HepG2 (cell line): ENCODE data around the gene FAM131C. TPM values are rescaled to one million over a fixed set of nuclear protein-coding genes. Genes with fewer than 3 reads are reported as not detected.
A peak's percentile ranks its signal among the peaks of the same experiment; 100 is the strongest.

ENCODE experiments used
- ATAC-seq: fragments of 200-7000 bp; cut with Tn5 transposase; 3 replicates; pipeline ENCODE4 v1.9.1; 2020; ENCODE audit warnings: mild to moderate bottlenecking, moderate library complexity
- BruUV-seq: library from RNA; stranded (reverse); fragments of 400-500 nt; replicated peaks from 2 replicates; lab custom pipeline; 2021; lab: Mats Ljungman, UMichigan
- CTCF ChIA-PET: fragments of 300-600 bp; formaldehyde crosslinking; extraction: SDS; loops from one replicate; lab custom pipeline; 2021; ENCODE audit warnings: low total read pairs, inconsistent platforms, low intra/inter-chr PET ratio; lab: Yijun Ruan, JAX
- POLR2A ChIA-PET: fragments of 350-600 bp; sonication (Branson Sonifier 250); formaldehyde crosslinking; loops from one replicate; lab custom pipeline; 2020; ENCODE audit warnings: antibody characterized with exemption, inconsistent platforms; lab: Yijun Ruan, JAX
- DNase-seq: peaks from one replicate; pipeline ENCODE4 v3.0.0-alpha.2; 2015; ENCODE audit warnings: low spot score
- FAIRE-seq: peaks from 3 replicates; lab custom pipeline; 2011; peaks lifted over from hg19 to GRCh38; lab: Jason Lieb, UNC
- H2AFZ ChIP-seq: one replicate; pipeline ENCODE4 v1.6.1; 2011; ENCODE audit warnings: low read length, inconsistent platforms
- H3K27ac ChIP-seq: fragments of 300-600 bp; 3 replicates; pipeline ENCODE4 v1.8.0; 2011; ENCODE audit warnings: mixed run types, mild to moderate bottlenecking, mixed read lengths, low read length, inconsistent platforms; ENCODE audit not compliant: insufficient read depth; ENCODE audit errors: extremely low read length
- H3K27me3 ChIP-seq, 2 experiments: fragments of 200-600 bp in 1 of 2; 2 replicates in 1 of 2; 3 replicates in 1 of 2; pipeline versions ENCODE4 v1.6.0 to v1.8.0; 2011; ENCODE audit warnings: low read length in 2 of 2, mild to moderate bottlenecking in 2 of 2, moderate library complexity in 2 of 2, inconsistent platforms in 1 of 2; ENCODE audit not compliant: insufficient read depth in 2 of 2, control insufficient read depth in 1 of 2
- H3K36me3 ChIP-seq, 2 experiments: fragments of 200-600 bp in 1 of 2; replicated peaks in 1 of 2; 2 replicates in 1 of 2; 3 replicates in 1 of 2; pipeline versions ENCODE4 v1.5.1 to v1.8.0; 2011; ENCODE audit warnings: low read length in 2 of 2, inconsistent platforms in 1 of 2; ENCODE audit not compliant: insufficient read depth in 2 of 2, control insufficient read depth in 1 of 2
- H3K4me1 ChIP-seq: 2 replicates; pipeline ENCODE4 v1.5.1; 2012; ENCODE audit warnings: low read length, inconsistent platforms; ENCODE audit not compliant: insufficient read depth
- H3K4me2 ChIP-seq: 2 replicates; pipeline ENCODE4 v1.6.0; 2011; ENCODE audit warnings: low read depth, low read length, inconsistent platforms
- H3K4me3 ChIP-seq, 3 experiments: fragments of 200-600 bp in 1 of 3; sonication (generic), shearing (Covaris generic) in 1 of 3; replicated peaks in 1 of 3; 2 replicates each; pipeline ENCODE4 v1.5.1; 2011 to 2016; ENCODE audit warnings: low read length in 3 of 3, inconsistent platforms in 2 of 3, low read depth in 2 of 3, mild to moderate bottlenecking in 2 of 3, control low read depth in 1 of 3, mixed read lengths in 1 of 3; ENCODE audit not compliant: insufficient read depth in 1 of 3
- H3K79me2 ChIP-seq: one replicate; pipeline ENCODE4 v1.6.1; 2011; ENCODE audit warnings: low read length, inconsistent platforms; ENCODE audit not compliant: insufficient read depth
- H3K9ac ChIP-seq: 2 replicates; pipeline ENCODE4 v1.6.0; 2011; ENCODE audit warnings: mild to moderate bottlenecking, low read depth, low read length, inconsistent platforms; ENCODE audit not compliant: insufficient read depth
- H3K9me3 ChIP-seq: 2 replicates; pipeline ENCODE4 v1.5.1; 2012; ENCODE audit warnings: mild to moderate bottlenecking, low read length
- H4K20me1 ChIP-seq: 2 replicates; pipeline ENCODE4 v1.6.0; 2011; ENCODE audit warnings: inconsistent platforms, mild to moderate bottlenecking, low read length, moderate library complexity; ENCODE audit not compliant: insufficient read depth
- ADNP ChIP-seq: sonication (generic); formaldehyde crosslinking; IDR thresholded peaks from 2 replicates; pipeline ENCODE4 v1.4.0; 2020; ENCODE audit warnings: missing genetic modification reagents
- CHD4 ChIP-seq: fragments of 200-600 bp; sonication (generic); IDR thresholded peaks from 2 replicates; pipeline ENCODE4 v1.7.0; 2017; ENCODE audit warnings: mild to moderate bottlenecking, low read length, borderline replicate concordance
- HOMEZ ChIP-seq: IDR thresholded peaks from 2 replicates; pipeline ENCODE4 v1.6.1; 2016; ENCODE audit warnings: low read depth
- MEIS1 ChIP-seq: sonication (generic); formaldehyde crosslinking; IDR thresholded peaks from 2 replicates; pipeline ENCODE4 v1.9.0; 2021; ENCODE audit warnings: mild to moderate bottlenecking, missing genetic modification reagents, moderate library complexity, borderline replicate concordance
- NR2F6 ChIP-seq, 2 experiments: IDR thresholded peaks; 2 replicates each; pipeline ENCODE4 v1.6.1; 2016; ENCODE audit warnings: antibody characterized with exemption in 1 of 2, mild to moderate bottlenecking in 1 of 2
- TERF1 ChIP-seq: sonication (generic); formaldehyde crosslinking; IDR thresholded peaks from 2 replicates; pipeline ENCODE4 v1.8.0; 2022; ENCODE audit warnings: mild to moderate bottlenecking, missing genetic modification reagents, moderate library complexity
- TFAP4 ChIP-seq: sonication (generic); IDR thresholded peaks from 2 replicates; pipeline ENCODE4 v1.6.1; 2016; ENCODE audit warnings: low read depth, borderline replicate concordance
- USF2 ChIP-seq, 2 experiments: sonication (generic) in 1 of 2; formaldehyde crosslinking in 1 of 2; IDR thresholded peaks; 2 replicates each; pipeline versions ENCODE4 v1.5.1 to v1.6.1; 2011 to 2020; ENCODE audit warnings: borderline replicate concordance in 1 of 2, low read depth in 1 of 2, low read length in 1 of 2, mild to moderate bottlenecking in 1 of 2, missing genetic modification reagents in 1 of 2, moderate library complexity in 1 of 2
- ZFYVE20 ChIP-seq: sonication (generic); formaldehyde crosslinking; IDR thresholded peaks from 2 replicates; pipeline ENCODE4 v1.8.0; 2023; ENCODE audit warnings: low read depth, mild to moderate bottlenecking, moderate library complexity, missing genetic modification reagents, borderline replicate concordance
- ZKSCAN1 ChIP-seq: fragments of 150-350 bp; IDR thresholded peaks from 2 replicates; pipeline ENCODE4 v1.6.1; 2014; ENCODE audit warnings: low read length
- ZNF180 ChIP-seq: sonication (generic); formaldehyde crosslinking; IDR thresholded peaks from 2 replicates; pipeline ENCODE4 v1.4.0; 2020; ENCODE audit warnings: low read depth, missing genetic modification reagents, borderline replicate concordance
- ZNF275 ChIP-seq: sonication (generic); formaldehyde crosslinking; IDR thresholded peaks from 2 replicates; pipeline ENCODE4 v1.8.0; 2022; ENCODE audit warnings: missing genetic modification reagents, mild to moderate bottlenecking, inconsistent platforms, borderline replicate concordance
- ZNF362 ChIP-seq: sonication (generic); formaldehyde crosslinking; IDR thresholded peaks from 2 replicates; pipeline ENCODE4 v1.4.0; 2020; ENCODE audit warnings: missing genetic modification reagents, mild to moderate bottlenecking, borderline replicate concordance
- ZNF460 ChIP-seq: sonication (generic); formaldehyde crosslinking; IDR thresholded peaks from 2 replicates; pipeline ENCODE4 v1.5.1; 2020; ENCODE audit warnings: missing genetic modification reagents, mild to moderate bottlenecking, borderline replicate concordance
- WGBS: methylation state at CpG from one replicate; pipeline ENCODE4 v1.1.6; 2017; ENCODE audit warnings: low lambda C conversion rate; 5-methylcytosine and 5-hydroxymethylcytosine counted together
- in situ Hi-C: cut with HindIII; loops from 2 replicates; pipeline ENCODE4 v1.10.0; 2017; ENCODE audit warnings: low pct_unique_long_range_greater_than_20kb; ENCODE audit not compliant: extremely low pct_ligation_motif_present
- intact Hi-C: fragments of 100-400 bp; cut with micrococcal nuclease; formaldehyde crosslinking; loops from one replicate; pipeline ENCODE4 v1.10.0; 2022; ENCODE audit not compliant: unreplicated experiment
- polyA plus RNA-seq, 8 experiments: library from polyadenylated mRNA; depleted of rRNA in 3 of 8; stranded (reverse) in 7 of 8; unstranded in 1 of 8; fragments of >200 nt; fragmentation: Illumina TruSeq in 4 of 8; extraction: Trizol in 4 of 8; gene quantifications; 2 replicates each; pipeline versions ENCODE4 v1.2.1 to v1.2.3, GENCODE V29; 2011 to 2016; ENCODE audit warnings: low read depth in 4 of 8, missing spikeins in 1 of 8, mixed read lengths in 1 of 8; ENCODE audit not compliant: insufficient read depth in 1 of 8
- total RNA-seq, 5 experiments: library from RNA; depleted of rRNA; stranded (reverse); fragments of >200 nt; fragmentation: Illumina TruSeq; extraction: Trizol; gene quantifications; 2 replicates each; pipeline ENCODE4 v1.2.3, GENCODE V29; 2016; ENCODE audit warnings: low read depth in 1 of 5

Gene FAM131C
- total and polyA plus RNA-seq, 2 of the 13 experiments (the other 11 are each of a cell fraction or from before 2014, with no cell fraction given), result 0.07 TPM; not detected in 1

- in situ Hi-C loops, result no loop called here
- H3K4me2 ChIP-seq, result peak overlapping the region; percentile 55
- ATAC-seq (peak; percentile 16), DNase-seq (no peak), FAIRE-seq (no peak)
- no peaks in the 10 kb centered on the region for H4K20me1 ChIP-seq
- POLR2A ChIA-PET, result interaction anchor here (1.1 kb wide), 1 partner anchor 28 kb away, joined by 3 read pairs; no protein-coding TSS in a partner anchor
- H3K9me3 ChIP-seq, result no peaks in the 10 kb centered on the region
- H3K27me3 ChIP-seq, result peaks cover 2 to 74% of the 10 kb centered on the region in 2 experiments; a peak in 4 of 5 replicates
- H3K9ac ChIP-seq, result no peak overlapping the region
- CTCF ChIA-PET, result no interaction called here
- no peaks in the 10 kb centered on the region for H3K79me2 ChIP-seq
- H3K4me3 ChIP-seq, result peak overlapping the region in 1 of 3 experiments; percentile 35; a peak in 1 of 6 replicates
- intact Hi-C loops, result no loop called here
- H3K36me3 ChIP-seq, result no peaks in the 10 kb centered on the region
- H3K4me1 ChIP-seq, result peaks cover 60% of the 10 kb centered on the region
- WGBS, result 4% methylated on average over 7 of the region's 9 CpGs
- H3K27ac ChIP-seq, result no peak overlapping the region
- BruUV-seq, result no TSS peak
- no peak overlapping the region for H2AFZ ChIP-seq
- no peak for TF ChIP-seq NR2F6 (IDR thresholded peaks at IDR 0.05)
- TF ChIP-seq NR2F6 (CRISPR knock-in tag; IDR thresholded peaks at IDR 0.05), result peak; percentile 53; the same call in 1 of the 2 replicates
- TF ChIP-seq TFAP4, result 0 out of 2 replicates have a peak, but pooled peaks have one; percentile 3
- TF ChIP-seq USF2 (IDR thresholded peaks at IDR 0.05; ENCODE audit: low read depth, low read length), result no peak
- peak; percentile 43; the same call in 1 of the 2 replicates for TF ChIP-seq USF2 (CRISPR knock-in tag; IDR thresholded peaks at IDR 0.05; ENCODE audit: borderline replicate concordance)
- TF ChIP-seq ZNF460, result peak; percentile 80
- no peak for TF ChIP-seq ZFYVE20
- peak; percentile 4; the same call in 1 of the 2 replicates for TF ChIP-seq ZNF362 (CRISPR knock-in tag)
- TF ChIP-seq CHD4, result no peak
- no peak for TF ChIP-seq HOMEZ
- no peak for TF ChIP-seq MEIS1 (CRISPR knock-in tag)
- TF ChIP-seq ZNF180 (CRISPR knock-in tag), result no peak
- TF ChIP-seq ADNP (CRISPR knock-in tag), result no peak
- TF ChIP-seq ZKSCAN1, result no peak
- TF ChIP-seq TERF1, result no peak
- no peak for TF ChIP-seq ZNF275 (CRISPR knock-in tag)
Measured at GRCh38 chr1:16092923-16093511, 19.6 kb upstream of the FAM131C start.
